Activated CD8-positive, alpha-beta T cell treated with anti-CD3 and anti-CD28 coated beads for 36 hours (primary cell): ENCODE data around the gene MAGI3. TPM values are rescaled to one million over a fixed set of nuclear protein-coding genes. Genes with fewer than 3 reads are reported as not detected.

Experiments used
- ATAC-seq: fragments of 200-7000 bp; cut with Tn5 transposase; one replicate; pipeline ENCODE4 v1.10.0; 2021; ENCODE audit warnings: mild to moderate bottlenecking, moderate library complexity
- CTCF ChIA-PET: fragments of 350-600 bp; sonication (Branson Sonifier 250); formaldehyde crosslinking; loops from one replicate; lab custom pipeline; 2021; ENCODE audit warnings: antibody characterized with exemption; lab: Charles Lee
- POLR2A ChIA-PET: fragments of 350-600 bp; sonication (Branson Sonifier 250); formaldehyde crosslinking; loops from one replicate; lab custom pipeline; 2021; ENCODE audit warnings: antibody characterized with exemption; lab: Charles Lee
- DNase-seq: peaks from one replicate; pipeline ENCODE4 v3.0.0-alpha.2; 2020
- H3K27ac Mint-ChIP-seq: one replicate; pipeline ENCODE4 v1.8.0; 2021; ENCODE audit warnings: mild to moderate bottlenecking, mixed read lengths
- H3K27me3 Mint-ChIP-seq: one replicate; pipeline ENCODE4 v1.8.0; 2021; ENCODE audit warnings: mixed read lengths
- H3K36me3 Mint-ChIP-seq: one replicate; pipeline ENCODE4 v1.8.0; 2021; ENCODE audit warnings: low read depth, mixed read lengths
- H3K4me1 Mint-ChIP-seq: one replicate; pipeline ENCODE4 v1.8.0; 2021; ENCODE audit warnings: low read depth, mixed read lengths
- H3K4me3 Mint-ChIP-seq: one replicate; pipeline ENCODE4 v1.8.0; 2021; ENCODE audit warnings: mild to moderate bottlenecking, moderate library complexity, mixed read lengths
- H3K9me3 Mint-ChIP-seq: one replicate; pipeline ENCODE4 v1.8.0; 2021; ENCODE audit warnings: mixed read lengths
- intact Hi-C: fragments of 100-400 bp; cut with micrococcal nuclease; formaldehyde crosslinking; loops from one replicate; pipeline ENCODE4 v1.10.0; 2022
- total RNA-seq, 2 experiments: library from RNA; stranded (reverse); gene quantifications; one replicate each; pipeline ENCODE4 v1.2.3, GENCODE V29; 2021
- TF ChIP-seq, protein P1 (sequence below): fragments of 200-600 bp; IDR thresholded peaks from one replicate; pipeline ENCODE4 v1.8.0; 2022; ENCODE audit warnings: antibody characterized with exemption, mild to moderate bottlenecking

MAGI3 gene
- total RNA-seq, 2 experiments from 2014 or later, result 2.5 to 3.1 TPM

DNA sequence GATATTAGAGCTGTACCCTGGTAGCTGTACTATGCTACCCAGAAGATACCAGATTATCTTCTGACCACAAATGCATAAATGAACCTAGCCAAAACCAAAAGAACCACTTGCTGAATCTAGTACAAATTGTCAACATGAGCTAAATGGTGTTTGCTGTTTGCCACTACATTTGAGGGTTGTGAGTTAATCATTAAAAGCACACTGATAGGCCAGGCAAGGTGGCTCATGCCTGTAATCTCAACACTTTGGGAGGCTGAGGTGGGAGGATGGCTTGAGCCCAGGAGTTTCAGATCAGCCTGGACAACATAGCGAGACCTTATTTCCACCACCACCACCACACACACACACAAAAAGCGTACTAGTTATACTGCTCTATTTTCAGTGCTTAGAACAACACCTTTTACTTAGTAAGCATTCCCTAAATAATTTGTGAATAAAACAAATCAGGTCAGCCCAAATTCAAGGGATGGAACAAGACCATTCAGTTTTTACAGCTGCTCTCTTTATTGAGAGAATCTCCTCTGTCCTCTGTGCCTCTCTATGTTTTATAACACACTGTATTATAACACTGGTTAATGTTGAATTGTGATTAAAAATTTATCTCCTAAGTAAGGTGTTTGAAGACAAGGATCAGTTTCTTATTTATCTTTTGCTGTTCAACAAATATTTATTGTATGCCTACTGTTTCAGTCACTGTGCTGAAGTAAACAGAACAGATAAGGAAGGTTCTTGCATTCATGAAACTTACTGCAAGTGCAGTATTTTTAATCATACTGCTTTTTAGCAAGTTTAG is 44.0 kb downstream of the MAGI3 start:
- TF ChIP-seq, protein P1, sequence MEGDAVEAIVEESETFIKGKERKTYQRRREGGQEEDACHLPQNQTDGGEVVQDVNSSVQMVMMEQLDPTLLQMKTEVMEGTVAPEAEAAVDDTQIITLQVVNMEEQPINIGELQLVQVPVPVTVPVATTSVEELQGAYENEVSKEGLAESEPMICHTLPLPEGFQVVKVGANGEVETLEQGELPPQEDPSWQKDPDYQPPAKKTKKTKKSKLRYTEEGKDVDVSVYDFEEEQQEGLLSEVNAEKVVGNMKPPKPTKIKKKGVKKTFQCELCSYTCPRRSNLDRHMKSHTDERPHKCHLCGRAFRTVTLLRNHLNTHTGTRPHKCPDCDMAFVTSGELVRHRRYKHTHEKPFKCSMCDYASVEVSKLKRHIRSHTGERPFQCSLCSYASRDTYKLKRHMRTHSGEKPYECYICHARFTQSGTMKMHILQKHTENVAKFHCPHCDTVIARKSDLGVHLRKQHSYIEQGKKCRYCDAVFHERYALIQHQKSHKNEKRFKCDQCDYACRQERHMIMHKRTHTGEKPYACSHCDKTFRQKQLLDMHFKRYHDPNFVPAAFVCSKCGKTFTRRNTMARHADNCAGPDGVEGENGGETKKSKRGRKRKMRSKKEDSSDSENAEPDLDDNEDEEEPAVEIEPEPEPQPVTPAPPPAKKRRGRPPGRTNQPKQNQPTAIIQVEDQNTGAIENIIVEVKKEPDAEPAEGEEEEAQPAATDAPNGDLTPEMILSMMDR, result no peak
- Mint-ChIP-seq H3K27ac (no peak overlapping the region), H3K4me3 (no peak overlapping the region), H3K4me1 (no peaks in the 10 kb centered on the region), H3K9me3 (no peaks in the 10 kb centered on the region), H3K27me3 (peaks cover under 1% of the 10 kb centered on the region), H3K36me3 (no peaks in the 10 kb centered on the region)
- no peak for ATAC-seq
- no peak for DNase-seq
- ChIA-PET CTCF (no interaction called here), POLR2A (interaction anchor here (1.2 kb wide), 1 partner anchor 42 kb away, joined by 3 read pairs; no protein-coding TSS in a partner anchor)
- intact Hi-C loops, result no loop called here

DNA sequence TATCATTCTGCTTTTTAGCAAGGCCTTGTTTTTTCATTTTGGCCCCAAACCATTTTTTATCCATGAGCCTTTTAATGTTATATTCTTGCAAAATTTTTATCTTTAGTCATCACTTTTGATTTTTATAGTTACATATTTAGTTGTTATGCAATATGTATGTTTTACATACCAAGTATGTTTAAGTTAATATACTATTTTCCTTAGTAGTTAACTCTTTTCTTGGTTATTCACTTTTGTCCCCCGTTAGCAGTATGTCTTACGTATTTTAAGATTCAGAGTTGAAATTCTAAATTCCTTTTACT is 44.5 kb downstream of the MAGI3 start:
- H3K27ac Mint-ChIP-seq, result no peak overlapping the region
- peaks cover 3% of the 10 kb centered on the region for H3K27me3 Mint-ChIP-seq
- DNase-seq, result no peak
- intact Hi-C loops, result no loop called here
- ChIA-PET POLR2A (no interaction called here), CTCF (no interaction called here)
- H3K4me3 Mint-ChIP-seq, result no peak overlapping the region
- TF ChIP-seq, protein P1, result no peak
- no peaks in the 10 kb centered on the region for H3K4me1 Mint-ChIP-seq
- no peaks in the 10 kb centered on the region for H3K36me3 Mint-ChIP-seq
- no peaks in the 10 kb centered on the region for H3K9me3 Mint-ChIP-seq
- ATAC-seq, result no peak

DNA sequence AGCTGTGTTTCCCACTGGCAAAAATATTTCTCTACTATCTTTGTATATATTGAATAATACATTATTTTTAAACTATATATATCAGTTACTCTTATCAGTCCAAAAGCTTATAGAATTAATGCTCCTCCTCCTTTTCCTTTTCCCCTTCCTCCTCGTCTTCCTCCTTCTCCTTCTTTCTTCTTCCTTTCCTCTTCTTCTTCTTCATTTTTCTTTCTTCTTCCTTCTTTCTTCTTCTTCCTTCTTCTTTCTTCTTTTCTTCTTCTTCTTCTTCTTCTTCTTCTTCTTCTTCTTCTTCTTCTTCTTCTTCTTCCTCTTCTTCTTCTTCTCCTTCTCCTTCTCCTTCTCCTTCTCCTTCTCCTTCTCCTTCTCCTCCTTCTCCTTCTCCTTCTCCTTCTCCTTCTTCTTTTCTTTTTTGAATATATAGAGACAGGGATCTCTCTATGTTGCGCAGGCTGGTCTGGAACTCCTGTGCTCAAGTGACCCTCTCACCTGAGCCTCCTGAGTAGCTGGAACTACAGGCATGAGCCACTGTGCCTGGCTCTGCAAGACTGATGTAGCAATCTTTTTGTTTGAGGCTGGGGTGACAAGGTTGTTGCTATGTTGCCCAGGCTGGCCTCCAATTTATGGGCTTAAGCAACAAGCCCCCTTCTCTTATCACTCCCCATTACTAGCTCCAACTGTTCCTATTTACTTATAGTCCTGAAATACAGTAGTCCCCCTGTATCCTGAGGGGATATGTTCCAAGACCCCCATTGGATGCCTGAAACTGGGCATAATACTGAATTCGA is 47.4 kb downstream of the MAGI3 start:
- Mint-ChIP-seq H3K27me3 (peaks cover 3% of the 10 kb centered on the region), H3K36me3 (no peaks in the 10 kb centered on the region), H3K4me3 (no peak overlapping the region), H3K27ac (no peak overlapping the region), H3K4me1 (no peaks in the 10 kb centered on the region), H3K9me3 (no peaks in the 10 kb centered on the region)
- POLR2A ChIA-PET, result interaction anchor here (0.7 kb wide), 1 partner anchor 350 kb away, joined by 3 read pairs; no protein-coding TSS in a partner anchor
- intact Hi-C loops, result no loop called here
- CTCF ChIA-PET, result no interaction called here
- TF ChIP-seq, protein P1, result no peak
- ATAC-seq, result no peak
- no peak for DNase-seq

DNA sequence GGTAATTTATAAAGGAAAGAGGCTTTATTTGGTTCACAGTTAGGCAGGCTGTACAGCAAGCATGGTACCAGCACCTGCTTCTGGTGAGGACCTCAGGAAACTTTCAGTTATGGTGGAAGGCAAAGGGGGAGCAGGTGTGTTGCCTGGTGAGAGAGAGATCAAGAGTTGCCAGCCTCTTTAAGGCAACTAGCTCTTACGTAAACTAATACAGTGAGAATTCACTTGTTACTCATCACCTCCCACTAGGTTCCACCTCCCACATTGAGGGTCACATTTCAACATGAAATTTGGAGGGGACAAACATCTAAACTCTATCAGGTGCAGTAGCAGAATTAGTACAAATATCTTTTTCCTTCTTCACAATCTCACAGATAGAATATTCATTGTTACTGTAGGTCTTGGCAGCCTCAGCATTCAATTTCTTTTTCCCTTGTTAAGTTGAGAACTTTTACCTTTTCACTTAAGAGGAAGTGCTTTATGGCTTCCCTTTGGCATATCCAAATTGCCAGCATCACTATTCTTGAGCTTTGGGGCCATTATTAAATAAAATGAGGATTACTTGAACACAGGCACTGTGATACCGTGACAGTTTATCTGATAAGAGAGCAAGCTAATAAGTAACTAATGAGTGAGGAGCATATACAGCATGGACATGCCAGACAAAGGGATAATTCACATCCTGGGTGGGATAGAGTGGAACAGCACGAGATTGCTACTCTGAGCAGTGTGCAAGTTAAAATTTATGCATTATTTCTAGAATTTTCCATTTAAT is 48.4 kb downstream of the MAGI3 start:
- no peaks in the 10 kb centered on the region for H3K4me1 Mint-ChIP-seq
- H3K4me3 Mint-ChIP-seq, result no peak overlapping the region
- TF ChIP-seq, protein P1, result no peak
- ChIA-PET POLR2A (no interaction called here), CTCF (no interaction called here)
- ATAC-seq, result no peak
- H3K36me3 Mint-ChIP-seq, result no peaks in the 10 kb centered on the region
- intact Hi-C loops, result no loop called here
- peaks cover 3% of the 10 kb centered on the region for H3K27me3 Mint-ChIP-seq
- no peak for DNase-seq
- H3K27ac Mint-ChIP-seq, result no peak overlapping the region
- H3K9me3 Mint-ChIP-seq, result no peaks in the 10 kb centered on the region
